ENCODE results near the gene SAGE1.
A peak's percentile ranks its signal among the peaks of the same experiment; 100 is the strongest.

The SAGE1 gene

DNA sequence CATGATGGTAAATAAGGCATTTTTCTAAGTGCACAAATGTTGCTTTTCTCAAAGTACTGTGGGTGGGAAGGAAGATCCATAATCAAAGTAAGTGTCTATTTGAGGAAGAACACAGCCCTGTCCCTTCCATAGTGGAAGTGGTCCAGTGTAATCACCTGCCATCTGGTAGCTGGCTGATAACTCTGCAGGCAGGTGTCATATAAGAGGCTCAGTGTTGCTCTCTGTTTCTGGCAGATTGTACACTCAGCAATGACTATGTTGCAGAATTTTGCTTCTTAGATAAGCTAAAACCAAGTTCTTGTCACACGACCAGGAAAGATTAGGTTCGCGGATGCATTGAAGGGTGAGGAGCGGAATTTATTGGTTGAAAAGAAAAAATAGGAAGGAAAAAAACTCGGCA, 20.9 kb downstream of the SAGE1 start:
- TF ChIP-seq, protein P1, sequence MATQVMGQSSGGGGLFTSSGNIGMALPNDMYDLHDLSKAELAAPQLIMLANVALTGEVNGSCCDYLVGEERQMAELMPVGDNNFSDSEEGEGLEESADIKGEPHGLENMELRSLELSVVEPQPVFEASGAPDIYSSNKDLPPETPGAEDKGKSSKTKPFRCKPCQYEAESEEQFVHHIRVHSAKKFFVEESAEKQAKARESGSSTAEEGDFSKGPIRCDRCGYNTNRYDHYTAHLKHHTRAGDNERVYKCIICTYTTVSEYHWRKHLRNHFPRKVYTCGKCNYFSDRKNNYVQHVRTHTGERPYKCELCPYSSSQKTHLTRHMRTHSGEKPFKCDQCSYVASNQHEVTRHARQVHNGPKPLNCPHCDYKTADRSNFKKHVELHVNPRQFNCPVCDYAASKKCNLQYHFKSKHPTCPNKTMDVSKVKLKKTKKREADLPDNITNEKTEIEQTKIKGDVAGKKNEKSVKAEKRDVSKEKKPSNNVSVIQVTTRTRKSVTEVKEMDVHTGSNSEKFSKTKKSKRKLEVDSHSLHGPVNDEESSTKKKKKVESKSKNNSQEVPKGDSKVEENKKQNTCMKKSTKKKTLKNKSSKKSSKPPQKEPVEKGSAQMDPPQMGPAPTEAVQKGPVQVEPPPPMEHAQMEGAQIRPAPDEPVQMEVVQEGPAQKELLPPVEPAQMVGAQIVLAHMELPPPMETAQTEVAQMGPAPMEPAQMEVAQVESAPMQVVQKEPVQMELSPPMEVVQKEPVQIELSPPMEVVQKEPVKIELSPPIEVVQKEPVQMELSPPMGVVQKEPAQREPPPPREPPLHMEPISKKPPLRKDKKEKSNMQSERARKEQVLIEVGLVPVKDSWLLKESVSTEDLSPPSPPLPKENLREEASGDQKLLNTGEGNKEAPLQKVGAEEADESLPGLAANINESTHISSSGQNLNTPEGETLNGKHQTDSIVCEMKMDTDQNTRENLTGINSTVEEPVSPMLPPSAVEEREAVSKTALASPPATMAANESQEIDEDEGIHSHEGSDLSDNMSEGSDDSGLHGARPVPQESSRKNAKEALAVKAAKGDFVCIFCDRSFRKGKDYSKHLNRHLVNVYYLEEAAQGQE (IDR thresholded peaks at IDR 0.05; ENCODE audit: low read depth) = no peak

DNA sequence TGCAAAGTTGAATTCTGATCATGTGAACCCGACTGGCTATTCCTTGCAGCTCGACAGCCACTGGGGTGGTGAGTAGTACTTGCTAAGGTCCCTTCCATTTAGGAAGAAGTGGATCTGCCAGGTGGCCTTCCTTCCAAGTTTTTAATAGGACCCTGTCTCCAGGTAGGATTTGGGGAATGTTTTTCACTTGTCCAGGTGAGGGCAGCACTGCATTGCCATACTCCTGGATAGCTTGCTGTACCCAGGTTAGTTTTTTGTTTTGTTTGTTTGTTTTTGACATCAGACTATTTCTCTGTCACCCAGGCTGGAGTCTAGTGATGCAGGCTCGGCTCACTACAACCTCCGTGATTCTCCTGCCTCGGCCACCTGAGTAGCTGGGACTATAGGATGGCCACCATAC, 29.8 kb downstream of the SAGE1 start:
- TF ChIP-seq CEBPB (IDR thresholded peaks at IDR 0.05) = no peak
- 0 out of 2 replicates have a peak, but pooled peaks have one; percentile 24 for TF ChIP-seq RAD21 (IDR thresholded peaks at IDR 0.05; ENCODE audit: low read depth)
- TF ChIP-seq YY1 (IDR thresholded peaks at IDR 0.05; ENCODE audit: low read depth) = no peak
- TF ChIP-seq, protein P2, sequence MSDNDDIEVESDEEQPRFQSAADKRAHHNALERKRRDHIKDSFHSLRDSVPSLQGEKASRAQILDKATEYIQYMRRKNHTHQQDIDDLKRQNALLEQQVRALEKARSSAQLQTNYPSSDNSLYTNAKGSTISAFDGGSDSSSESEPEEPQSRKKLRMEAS (IDR thresholded peaks at IDR 0.05) = no peak
- no peak for TF ChIP-seq ZBTB7A (IDR thresholded peaks at IDR 0.05; ENCODE audit: low read depth)
- no peak for TF ChIP-seq TAF1 (IDR thresholded peaks at IDR 0.05; ENCODE audit: low read depth)
- no peak for TF ChIP-seq FOXM1 (IDR thresholded peaks at IDR 0.05; ENCODE audit: borderline replicate concordance, low read depth)
- no peak for TF ChIP-seq TCF12 (IDR thresholded peaks at IDR 0.05; ENCODE audit: low read depth)

DNA sequence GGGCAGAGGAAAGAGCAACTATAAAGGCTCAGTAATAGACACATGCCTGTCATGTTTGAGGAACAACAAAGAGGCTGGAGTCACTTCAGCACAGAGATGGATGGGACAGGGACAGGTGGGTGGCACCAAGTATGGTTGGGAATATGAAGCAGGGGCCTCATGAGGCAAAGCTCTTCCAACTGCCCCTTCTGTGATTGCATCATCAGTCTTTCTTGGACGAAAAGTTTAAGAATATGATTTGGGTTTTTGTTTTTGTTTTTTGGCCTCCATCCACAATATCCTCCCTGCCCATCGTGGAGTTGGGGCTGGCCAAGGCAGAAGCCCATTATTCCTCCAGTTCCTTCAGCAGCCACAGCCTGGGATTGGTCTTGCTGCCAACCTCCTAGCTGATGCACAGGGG, 34.4 kb downstream of the SAGE1 start:
- TF ChIP-seq EGR1 (IDR thresholded peaks at IDR 0.05) (no peak), EP300 (IDR thresholded peaks at IDR 0.05; ENCODE audit: borderline replicate concordance) (no peak), YY1 (IDR thresholded peaks at IDR 0.05; ENCODE audit: low read depth) (no peak)
- TF ChIP-seq, protein P3, sequence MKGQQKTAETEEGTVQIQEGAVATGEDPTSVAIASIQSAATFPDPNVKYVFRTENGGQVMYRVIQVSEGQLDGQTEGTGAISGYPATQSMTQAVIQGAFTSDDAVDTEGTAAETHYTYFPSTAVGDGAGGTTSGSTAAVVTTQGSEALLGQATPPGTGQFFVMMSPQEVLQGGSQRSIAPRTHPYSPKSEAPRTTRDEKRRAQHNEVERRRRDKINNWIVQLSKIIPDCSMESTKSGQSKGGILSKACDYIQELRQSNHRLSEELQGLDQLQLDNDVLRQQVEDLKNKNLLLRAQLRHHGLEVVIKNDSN (IDR thresholded peaks at IDR 0.05) = no peak

DNA sequence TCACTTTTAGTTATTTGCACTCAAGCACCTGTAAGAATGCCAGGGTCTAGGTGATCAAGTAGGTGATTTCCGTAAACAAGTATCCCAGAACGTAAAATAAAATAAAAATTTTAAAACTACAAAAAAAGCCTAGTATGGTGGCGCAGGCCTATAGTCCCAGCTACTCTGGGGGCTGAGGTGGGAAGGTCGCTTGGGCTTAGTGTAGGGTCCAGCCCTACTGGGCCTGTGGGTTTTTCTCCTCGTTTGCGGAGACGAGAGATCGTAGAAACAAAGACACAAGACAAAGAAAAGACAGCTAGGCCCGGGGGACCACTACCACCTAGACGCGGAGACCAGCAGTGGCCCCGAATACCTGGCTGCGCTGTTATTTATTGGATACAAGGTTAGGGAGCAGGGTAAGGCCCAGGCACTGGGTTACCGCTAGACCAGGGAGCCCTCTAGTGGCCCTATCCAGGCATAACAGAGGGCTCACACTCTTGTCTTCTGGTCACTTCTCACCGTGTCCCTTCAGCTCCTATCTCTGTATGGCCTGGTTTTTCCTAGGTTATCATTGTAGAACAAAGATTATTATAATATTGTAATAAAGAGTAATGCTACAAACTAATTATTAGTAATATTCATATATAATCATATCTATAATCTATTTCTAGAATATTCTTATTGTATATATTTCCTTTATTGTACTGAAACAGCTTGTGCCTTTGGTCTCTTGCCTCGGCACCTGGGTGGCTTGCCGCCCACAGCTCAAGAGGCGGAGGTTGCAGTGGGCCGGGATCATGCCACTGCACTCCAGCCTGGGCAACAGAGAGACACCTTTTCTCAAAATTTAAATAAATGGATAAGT, 38.4 kb downstream of the SAGE1 start:
- peak; percentile 62 for TF ChIP-seq RAD21 (IDR thresholded peaks at IDR 0.05; ENCODE audit: low read depth)
- no peak for TF ChIP-seq YY1 (IDR thresholded peaks at IDR 0.05; ENCODE audit: low read depth)
- TF ChIP-seq, protein P1 (IDR thresholded peaks at IDR 0.05; ENCODE audit: low read depth) = no peak

DNA sequence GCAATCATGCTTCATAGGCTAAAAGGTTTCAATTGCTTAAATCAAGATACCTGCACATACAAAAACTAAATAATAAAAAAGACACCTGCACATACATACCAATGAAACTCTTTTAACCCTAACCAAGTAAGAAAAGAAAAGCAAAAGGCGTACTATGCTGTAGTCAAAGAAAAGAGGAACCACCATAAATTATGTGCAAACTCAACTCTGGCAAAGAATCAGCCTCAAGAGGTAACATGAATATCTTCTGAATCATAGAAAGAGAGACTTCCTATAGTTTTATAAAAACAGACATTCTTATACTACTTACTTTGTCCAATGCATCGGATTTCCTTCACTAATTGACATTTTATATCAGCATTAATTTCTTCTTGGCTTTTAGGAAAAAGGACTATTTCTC, 51.0 kb downstream of the SAGE1 start:
- TF ChIP-seq FOXM1 (IDR thresholded peaks at IDR 0.05; ENCODE audit: borderline replicate concordance, low read depth) (no peak), RAD21 (IDR thresholded peaks at IDR 0.05; ENCODE audit: low read depth) (no peak), NFIC (IDR thresholded peaks at IDR 0.05) (no peak), EP300 (IDR thresholded peaks at IDR 0.05; ENCODE audit: borderline replicate concordance) (no peak), TAF1 (IDR thresholded peaks at IDR 0.05; ENCODE audit: low read depth) (no peak), YY1 (IDR thresholded peaks at IDR 0.05; ENCODE audit: low read depth) (no peak), EGR1 (IDR thresholded peaks at IDR 0.05) (no peak), CEBPB (IDR thresholded peaks at IDR 0.05) (no peak), CREB1 (IDR thresholded peaks at IDR 0.05; ENCODE audit: low read depth) (no peak), TEAD4 (IDR thresholded peaks at IDR 0.05) (no peak), TCF12 (IDR thresholded peaks at IDR 0.05; ENCODE audit: low read depth) (no peak), ZBTB7A (IDR thresholded peaks at IDR 0.05; ENCODE audit: low read depth) (no peak)
- TF ChIP-seq, protein P2 (IDR thresholded peaks at IDR 0.05) = no peak
- TF ChIP-seq, protein P3 (IDR thresholded peaks at IDR 0.05) = no peak
- TF ChIP-seq, protein P1 (IDR thresholded peaks at IDR 0.05; ENCODE audit: low read depth) = no peak
